ENCODE measurements around the gene BHLHA15.

Gene BHLHA15

DNA sequence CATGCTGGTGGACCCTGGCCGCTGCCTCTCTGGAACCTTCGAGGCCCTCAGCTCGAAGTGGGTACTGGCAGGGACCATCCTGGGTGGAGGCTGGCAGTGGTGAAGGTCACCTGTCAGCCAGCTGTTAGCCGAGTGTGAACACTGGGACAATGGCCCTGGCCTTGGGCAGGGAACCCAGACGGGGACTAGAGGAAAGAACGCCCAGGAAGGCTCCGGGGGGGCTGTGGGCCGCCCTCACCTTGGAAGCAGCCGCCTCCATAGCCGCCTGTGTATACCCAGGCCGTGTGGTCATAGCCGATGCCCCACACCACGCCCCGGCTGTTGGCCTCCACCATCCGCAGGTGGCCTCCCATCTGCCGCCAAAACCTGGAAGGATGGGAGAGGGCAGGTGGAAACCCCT is 17.6 kb downstream of the BHLHA15 start:
- H3K9me3 ChIP-seq (ENCODE audit: control extremely low read depth in 1 of 5, control insufficient read depth in 4 of 5, insufficient read depth in 2 of 5, low read depth in 1 of 5, low read length in 4 of 5) = no peaks in the 10 kb centered on the region
- H3K4me3 ChIP-seq (ENCODE audit: control insufficient read depth in 1 of 7, extremely low read depth in 1 of 7, insufficient read depth in 4 of 7, low read depth in 2 of 7, low read length in 6 of 7) = no peak overlapping the region
- no peaks in the 10 kb centered on the region for H3K4me1 ChIP-seq (ENCODE audit: control extremely low read depth in 1 of 4, control insufficient read depth in 4 of 4, insufficient read depth in 4 of 4, low read length in 3 of 4)
- no peaks in the 10 kb centered on the region for H3K27me3 ChIP-seq (replicated peaks in 2 of 5; ENCODE audit: control insufficient read depth in 4 of 5, insufficient read depth in 5 of 5, low read length in 4 of 5)
- H3K36me3 ChIP-seq (ENCODE audit: control insufficient read depth in 4 of 4, insufficient read depth in 4 of 4, low read length in 3 of 4) = peaks cover 0 to 21% (median 5%) of the 10 kb centered on the region in 4 experiments
- CTCF ChIA-PET = no interaction called here
- DNase-seq = no peak
- POLR2A ChIA-PET = no interaction called here
- no peak overlapping the region for H3K27ac ChIP-seq (ENCODE audit: insufficient read depth in 1 of 2, low read depth in 1 of 2, low read length in 2 of 2, poor library complexity in 1 of 2, severe bottlenecking in 2 of 2)
- 94% methylated on average over 15 of the region's 16 CpGs for WGBS (ENCODE audit: insufficient coverage)

DNA sequence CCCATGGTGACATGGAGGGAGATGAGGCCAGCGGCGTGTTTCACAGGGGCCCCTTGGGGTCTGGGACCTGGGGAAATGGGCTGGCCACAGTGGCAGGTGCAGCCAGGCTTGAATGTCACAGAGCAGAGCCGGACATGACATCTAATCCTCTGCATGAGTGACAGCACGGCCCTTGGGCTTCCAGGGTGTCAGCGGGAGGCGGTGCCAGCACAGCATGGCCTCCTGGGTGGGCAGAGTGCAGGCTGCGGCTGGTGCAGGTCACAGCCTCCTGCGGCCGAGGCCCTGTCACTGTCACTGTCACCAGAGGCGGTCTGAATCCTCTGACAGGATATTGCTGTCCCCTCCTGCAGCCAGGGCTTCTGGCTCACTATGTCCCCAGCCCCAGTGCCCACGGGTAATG is 18.2 kb downstream of the BHLHA15 start:
- CTCF ChIA-PET = interaction anchor here (0.6 kb wide), 1 partner anchor 11 kb away, joined by 3 read pairs; no protein-coding TSS in a partner anchor
- Histone ChIP-seq H3K27ac (ENCODE audit: insufficient read depth in 1 of 2, low read depth in 1 of 2, low read length in 2 of 2, poor library complexity in 1 of 2, severe bottlenecking in 2 of 2) (no peak overlapping the region), H3K36me3 (ENCODE audit: control insufficient read depth in 4 of 4, insufficient read depth in 4 of 4, low read length in 3 of 4) (peaks cover 0 to 21% (median 5%) of the 10 kb centered on the region in 4 experiments), H3K27me3 (replicated peaks in 2 of 5; ENCODE audit: control insufficient read depth in 4 of 5, insufficient read depth in 5 of 5, low read length in 4 of 5) (no peaks in the 10 kb centered on the region), H3K9me3 (ENCODE audit: control extremely low read depth in 1 of 5, control insufficient read depth in 4 of 5, insufficient read depth in 2 of 5, low read depth in 1 of 5, low read length in 4 of 5) (no peaks in the 10 kb centered on the region), H3K4me3 (ENCODE audit: control insufficient read depth in 1 of 7, extremely low read depth in 1 of 7, insufficient read depth in 4 of 7, low read depth in 2 of 7, low read length in 6 of 7) (no peak overlapping the region), H3K4me1 (ENCODE audit: control extremely low read depth in 1 of 4, control insufficient read depth in 4 of 4, insufficient read depth in 4 of 4, low read length in 3 of 4) (no peaks in the 10 kb centered on the region)
- WGBS (ENCODE audit: insufficient coverage) = 94% methylated on average over 11 of the region's 11 CpGs
- POLR2A ChIA-PET = no interaction called here
- no peak for DNase-seq

DNA sequence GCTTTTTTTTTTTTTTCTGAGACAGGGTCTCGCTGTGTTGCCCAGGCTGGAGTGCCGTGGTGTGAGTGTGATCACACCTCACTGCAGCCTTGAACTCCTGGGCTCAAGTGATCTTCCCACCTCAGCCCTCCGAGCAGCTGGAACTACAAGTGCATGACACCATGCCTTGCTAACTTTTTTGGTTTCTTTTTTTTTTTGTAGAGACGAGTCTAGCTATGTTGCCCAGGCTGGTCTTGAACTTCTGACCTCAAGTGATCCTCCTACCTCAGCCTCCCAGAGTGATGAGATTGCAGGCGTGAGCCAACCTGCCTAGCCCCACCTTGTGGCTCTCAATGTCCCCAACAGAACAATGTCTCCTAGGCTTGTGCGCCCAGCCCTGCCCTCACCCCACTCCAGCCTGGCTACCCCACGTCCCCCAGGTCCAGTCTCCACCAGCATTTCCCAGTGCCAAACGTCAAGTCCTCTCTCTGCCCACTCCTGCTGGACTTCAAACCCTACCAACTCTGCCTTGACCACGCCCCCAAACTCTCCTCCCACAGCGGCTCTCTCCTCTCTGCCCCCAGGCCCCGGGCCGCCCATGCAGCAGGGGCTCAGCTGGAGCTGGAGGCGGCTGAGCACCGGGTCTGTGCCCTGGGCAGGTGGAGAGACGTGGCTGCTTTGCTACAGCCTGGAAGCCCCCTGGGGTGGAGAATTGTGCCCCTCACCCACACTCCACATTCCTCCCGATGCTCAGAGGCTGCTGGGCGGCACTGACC is 18.9 kb downstream of the BHLHA15 start:
- ChIA-PET CTCF (interaction anchor here (0.6 kb wide), 1 partner anchor 10 kb away, joined by 3 read pairs; no protein-coding TSS in a partner anchor), POLR2A (no interaction called here)
- no peaks in the 10 kb centered on the region for H3K9me3 ChIP-seq (ENCODE audit: control extremely low read depth in 1 of 5, control insufficient read depth in 4 of 5, insufficient read depth in 2 of 5, low read depth in 1 of 5, low read length in 4 of 5)
- no peak overlapping the region for H3K4me3 ChIP-seq (ENCODE audit: control insufficient read depth in 1 of 7, extremely low read depth in 1 of 7, insufficient read depth in 4 of 7, low read depth in 2 of 7, low read length in 6 of 7)
- peaks cover 0 to 21% (median 3%) of the 10 kb centered on the region in 4 experiments for H3K36me3 ChIP-seq (ENCODE audit: control insufficient read depth in 4 of 4, insufficient read depth in 4 of 4, low read length in 3 of 4)
- no peaks in the 10 kb centered on the region for H3K4me1 ChIP-seq (ENCODE audit: control extremely low read depth in 1 of 4, control insufficient read depth in 4 of 4, insufficient read depth in 4 of 4, low read length in 3 of 4)
- H3K27ac ChIP-seq (ENCODE audit: insufficient read depth in 1 of 2, low read depth in 1 of 2, low read length in 2 of 2, poor library complexity in 1 of 2, severe bottlenecking in 2 of 2) = no peak overlapping the region
- H3K27me3 ChIP-seq (replicated peaks in 2 of 5; ENCODE audit: control insufficient read depth in 4 of 5, insufficient read depth in 5 of 5, low read length in 4 of 5) = no peaks in the 10 kb centered on the region
- 98% methylated on average over 15 of the region's 17 CpGs for WGBS (ENCODE audit: insufficient coverage)
- no peak for DNase-seq

DNA sequence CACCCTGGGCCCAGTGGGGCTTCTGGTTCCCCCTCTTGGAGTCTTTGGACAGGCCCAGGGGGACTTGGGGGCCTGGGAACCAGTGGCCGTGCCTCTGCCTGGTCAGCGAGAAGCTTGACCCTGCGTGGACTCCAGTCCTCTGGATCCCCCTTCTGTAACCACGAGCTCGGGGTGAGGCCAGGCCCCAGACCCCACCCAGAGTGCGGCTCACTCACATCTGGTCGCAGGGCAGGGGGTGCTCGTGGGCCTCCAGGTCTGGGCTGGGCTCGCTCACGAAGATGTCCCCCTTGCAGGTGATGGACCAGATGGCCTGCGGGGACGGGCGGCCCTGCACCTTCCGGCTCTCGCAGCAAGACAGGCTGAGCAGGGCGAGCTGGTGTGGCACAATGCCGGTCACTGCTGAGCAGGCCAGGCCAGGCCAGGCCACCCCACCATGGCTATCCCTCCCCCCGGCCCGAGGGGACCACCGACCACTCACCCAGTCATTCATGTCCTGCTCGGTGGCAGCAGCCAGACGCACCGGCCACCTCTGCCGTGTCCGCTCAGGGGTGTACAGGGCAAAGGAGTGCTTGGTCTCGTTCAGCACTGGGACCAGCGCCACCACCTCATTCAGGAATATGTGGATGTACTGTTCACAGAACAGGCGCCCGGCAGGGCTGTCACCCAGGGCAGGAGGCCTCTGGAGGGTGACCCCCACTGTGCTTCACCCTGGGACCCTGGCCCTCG is 19.7 kb downstream of the BHLHA15 start:
- Histone ChIP-seq H3K27ac (ENCODE audit: insufficient read depth in 1 of 2, low read depth in 1 of 2, low read length in 2 of 2, poor library complexity in 1 of 2, severe bottlenecking in 2 of 2) (no peak overlapping the region), H3K36me3 (ENCODE audit: control insufficient read depth in 4 of 4, insufficient read depth in 4 of 4, low read length in 3 of 4) (peaks cover 0 to 21% (median 3%) of the 10 kb centered on the region in 4 experiments), H3K4me3 (ENCODE audit: control insufficient read depth in 1 of 7, extremely low read depth in 1 of 7, insufficient read depth in 4 of 7, low read depth in 2 of 7, low read length in 6 of 7) (no peak overlapping the region), H3K4me1 (ENCODE audit: control extremely low read depth in 1 of 4, control insufficient read depth in 4 of 4, insufficient read depth in 4 of 4, low read length in 3 of 4) (no peaks in the 10 kb centered on the region), H3K9me3 (ENCODE audit: control extremely low read depth in 1 of 5, control insufficient read depth in 4 of 5, insufficient read depth in 2 of 5, low read depth in 1 of 5, low read length in 4 of 5) (no peaks in the 10 kb centered on the region), H3K27me3 (replicated peaks in 2 of 5; ENCODE audit: control insufficient read depth in 4 of 5, insufficient read depth in 5 of 5, low read length in 4 of 5) (no peaks in the 10 kb centered on the region)
- no peak for DNase-seq
- ChIA-PET CTCF (no interaction called here), POLR2A (no interaction called here)
- 96% methylated on average over 28 of the region's 30 CpGs for WGBS (ENCODE audit: insufficient coverage)

DNA sequence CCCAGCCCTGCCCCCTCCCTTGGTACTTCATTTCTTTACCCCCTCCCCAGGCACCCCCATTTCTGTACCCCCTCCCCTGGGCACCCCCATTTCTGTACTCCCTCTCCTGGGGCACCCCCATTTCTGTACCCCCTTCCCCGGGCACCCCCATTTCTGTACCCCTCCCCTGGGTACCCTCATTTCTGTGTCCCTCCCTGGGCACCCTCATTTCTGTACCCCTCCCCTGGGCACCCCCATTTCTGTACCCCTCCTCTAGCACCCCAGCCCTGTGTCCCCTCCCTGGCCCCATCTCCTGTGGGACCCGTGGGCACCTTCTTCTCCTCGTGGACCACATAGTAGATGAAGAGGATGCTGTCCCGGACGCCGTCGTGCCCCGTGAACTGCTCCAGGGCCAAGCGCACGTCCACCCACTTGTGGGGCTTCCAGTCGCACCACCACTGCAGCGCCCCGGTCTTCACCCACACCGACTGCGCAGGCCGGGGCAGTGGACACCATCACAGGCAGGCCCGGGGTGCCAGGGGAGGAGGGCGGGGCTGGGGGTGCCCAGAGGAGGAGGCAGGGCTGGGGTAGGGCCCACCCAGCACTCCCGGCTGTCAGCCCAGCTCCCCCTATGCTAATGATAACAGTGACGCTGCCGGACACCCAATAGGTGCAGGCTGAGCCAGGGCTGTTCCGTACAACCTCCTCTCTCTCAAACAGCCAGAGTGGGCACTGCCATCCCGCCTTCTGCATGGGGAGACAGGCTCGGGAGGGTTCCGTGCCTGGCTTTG is 20.4 kb downstream of the BHLHA15 start:
- 97% methylated on average over 17 of the region's 25 CpGs for WGBS (ENCODE audit: insufficient coverage)
- POLR2A ChIA-PET = no interaction called here
- Histone ChIP-seq H3K36me3 (ENCODE audit: control insufficient read depth in 4 of 4, insufficient read depth in 4 of 4, low read length in 3 of 4) (peaks cover 0 to 17% (median 3%) of the 10 kb centered on the region in 4 experiments), H3K4me3 (ENCODE audit: control insufficient read depth in 1 of 7, extremely low read depth in 1 of 7, insufficient read depth in 4 of 7, low read depth in 2 of 7, low read length in 6 of 7) (no peak overlapping the region), H3K27ac (ENCODE audit: insufficient read depth in 1 of 2, low read depth in 1 of 2, low read length in 2 of 2, poor library complexity in 1 of 2, severe bottlenecking in 2 of 2) (no peak overlapping the region), H3K9me3 (ENCODE audit: control extremely low read depth in 1 of 5, control insufficient read depth in 4 of 5, insufficient read depth in 2 of 5, low read depth in 1 of 5, low read length in 4 of 5) (no peaks in the 10 kb centered on the region), H3K4me1 (ENCODE audit: control extremely low read depth in 1 of 4, control insufficient read depth in 4 of 4, insufficient read depth in 4 of 4, low read length in 3 of 4) (no peaks in the 10 kb centered on the region), H3K27me3 (replicated peaks in 2 of 5; ENCODE audit: control insufficient read depth in 4 of 5, insufficient read depth in 5 of 5, low read length in 4 of 5) (no peaks in the 10 kb centered on the region)
- DNase-seq = no peak
- CTCF ChIA-PET = no interaction called here

DNA sequence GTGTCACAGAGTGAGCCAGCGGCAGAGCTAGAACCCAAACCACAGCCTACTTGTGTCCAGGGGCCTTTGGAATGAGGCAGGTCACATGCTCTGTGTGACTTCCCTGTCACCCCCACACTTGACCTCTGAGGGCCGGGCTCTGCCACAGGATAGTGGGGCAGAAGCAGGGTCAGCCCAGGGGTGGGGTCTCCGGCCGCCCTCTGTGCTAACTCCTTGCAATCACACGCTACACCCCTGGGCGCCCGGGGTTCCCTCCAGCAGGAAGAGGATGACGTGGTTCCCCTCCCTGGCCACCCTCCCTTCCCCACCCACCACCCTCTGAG is 21.0 kb downstream of the BHLHA15 start:
- no peak for DNase-seq
- Histone ChIP-seq H3K36me3 (ENCODE audit: control insufficient read depth in 4 of 4, insufficient read depth in 4 of 4, low read length in 3 of 4) (peaks cover 0 to 19% (median 3%) of the 10 kb centered on the region in 4 experiments), H3K4me3 (ENCODE audit: control insufficient read depth in 1 of 7, extremely low read depth in 1 of 7, insufficient read depth in 4 of 7, low read depth in 2 of 7, low read length in 6 of 7) (no peak overlapping the region), H3K4me1 (ENCODE audit: control extremely low read depth in 1 of 4, control insufficient read depth in 4 of 4, insufficient read depth in 4 of 4, low read length in 3 of 4) (no peaks in the 10 kb centered on the region), H3K27ac (ENCODE audit: insufficient read depth in 1 of 2, low read depth in 1 of 2, low read length in 2 of 2, poor library complexity in 1 of 2, severe bottlenecking in 2 of 2) (no peak overlapping the region), H3K27me3 (replicated peaks in 2 of 5; ENCODE audit: control insufficient read depth in 4 of 5, insufficient read depth in 5 of 5, low read length in 4 of 5) (no peaks in the 10 kb centered on the region), H3K9me3 (ENCODE audit: control extremely low read depth in 1 of 5, control insufficient read depth in 4 of 5, insufficient read depth in 2 of 5, low read depth in 1 of 5, low read length in 4 of 5) (no peaks in the 10 kb centered on the region)
- 100% methylated on average over 4 of the region's 8 CpGs for WGBS (ENCODE audit: insufficient coverage)
- ChIA-PET CTCF (no interaction called here), POLR2A (no interaction called here)

DNA sequence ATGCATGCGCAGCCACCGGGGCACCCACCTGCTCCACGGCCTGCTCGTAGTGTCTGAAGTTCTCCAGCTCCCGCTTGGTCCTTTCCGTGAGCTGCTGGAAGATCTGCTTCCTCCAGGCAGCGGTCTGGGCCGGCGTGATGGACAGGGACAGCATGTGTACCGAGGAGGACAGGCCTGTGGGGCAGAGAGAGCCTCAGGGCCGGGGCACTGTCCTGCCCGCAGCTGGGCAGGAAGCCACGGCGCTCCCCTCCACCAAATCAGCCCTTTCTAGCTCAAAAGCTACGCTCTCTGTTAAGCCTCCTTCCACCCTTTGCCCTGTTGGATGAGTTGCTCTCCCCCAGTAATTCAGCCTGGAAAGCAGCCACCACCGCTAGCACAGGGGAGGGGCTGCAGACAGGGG is 21.6 kb downstream of the BHLHA15 start:
- H3K9me3 ChIP-seq (ENCODE audit: control extremely low read depth in 1 of 5, control insufficient read depth in 4 of 5, insufficient read depth in 2 of 5, low read depth in 1 of 5, low read length in 4 of 5) = no peaks in the 10 kb centered on the region
- no peak overlapping the region for H3K27ac ChIP-seq (ENCODE audit: insufficient read depth in 1 of 2, low read depth in 1 of 2, low read length in 2 of 2, poor library complexity in 1 of 2, severe bottlenecking in 2 of 2)
- H3K27me3 ChIP-seq (replicated peaks in 2 of 5; ENCODE audit: control insufficient read depth in 4 of 5, insufficient read depth in 5 of 5, low read length in 4 of 5) = no peaks in the 10 kb centered on the region
- ChIA-PET CTCF (no interaction called here), POLR2A (no interaction called here)
- DNase-seq = no peak
- peaks cover 0 to 17% (median 3%) of the 10 kb centered on the region in 4 experiments for H3K36me3 ChIP-seq (ENCODE audit: control insufficient read depth in 4 of 4, insufficient read depth in 4 of 4, low read length in 3 of 4)
- no peak overlapping the region for H3K4me3 ChIP-seq (ENCODE audit: control insufficient read depth in 1 of 7, extremely low read depth in 1 of 7, insufficient read depth in 4 of 7, low read depth in 2 of 7, low read length in 6 of 7)
- 94% methylated on average over 10 of the region's 16 CpGs for WGBS (ENCODE audit: insufficient coverage)
- no peaks in the 10 kb centered on the region for H3K4me1 ChIP-seq (ENCODE audit: control extremely low read depth in 1 of 4, control insufficient read depth in 4 of 4, insufficient read depth in 4 of 4, low read length in 3 of 4)

All from common myeloid progenitor, CD34-positive (primary cell).